Tibial nerve (tissue), 4 donors: ENCODE results near the gene IKBKE. TPM values are rescaled to one million over a fixed set of nuclear protein-coding genes. Genes with fewer than 3 reads are reported as not detected.

Source experiments
- DNase-seq, 2 donors: peaks; one replicate each; pipeline ENCODE4 v3.0.0-alpha.2; 2019; ENCODE audit warnings: low spot score in 2 of 2
- H3K27ac ChIP-seq, 4 donors: fragments of 200-600 bp; sonication (generic) in 3 of 4; one replicate each; pipeline ENCODE4 v1.5.1; 2017 to 2019; ENCODE audit warnings: mild to moderate bottlenecking in 1 of 4
- H3K27me3 ChIP-seq, 2 donors: fragments of 200-600 bp; sonication (generic) in 1 of 2; one replicate each; pipeline versions ENCODE4 v1.5.1 to v1.6.0; 2017 to 2019
- H3K36me3 ChIP-seq, 3 donors: fragments of 200-600 bp; sonication (generic); one replicate each; pipeline ENCODE4 v1.5.1; 2018 to 2019
- H3K4me1 ChIP-seq, 4 donors: fragments of 200-600 bp; sonication (generic) in 3 of 4; one replicate each; pipeline ENCODE4 v1.5.1; 2017 to 2019
- H3K4me3 ChIP-seq, 4 donors: fragments of 200-600 bp; sonication (generic) in 3 of 4; one replicate each; pipeline ENCODE4 v1.5.1; 2017 to 2019; ENCODE audit warnings: mild to moderate bottlenecking in 1 of 4, moderate library complexity in 1 of 4
- H3K9me3 ChIP-seq, 4 donors: fragments of 200-600 bp; sonication (generic) in 3 of 4; one replicate each; pipeline ENCODE4 v1.5.1; 2017 to 2019
- EP300 ChIP-seq, 2 donors: sonication (generic); formaldehyde crosslinking; IDR thresholded peaks; one replicate each; pipeline ENCODE4 v1.6.1; 2017; ENCODE audit warnings: antibody characterized with exemption in 2 of 2, mild to moderate bottlenecking in 1 of 2
- POLR2A ChIP-seq, 2 donors: fragments of 450-650 bp; IDR thresholded peaks; one replicate each; pipeline ENCODE4 v1.6.1; 2017; ENCODE audit warnings: antibody characterized with exemption in 2 of 2, mild to moderate bottlenecking in 2 of 2, moderate library complexity in 2 of 2
- WGBS, 2 donors: methylation state at CpG; one replicate each; pipeline ENCODE4 v1.1.5; 2018; 5-methylcytosine and 5-hydroxymethylcytosine counted together
- total RNA-seq, 4 donors: library from RNA; depleted of rRNA; stranded (reverse); fragments of >200 nt; gene quantifications; one replicate each; pipeline ENCODE4 v1.1.0, GENCODE V29; 2016
- TF ChIP-seq, protein P1 (sequence below), 5 experiments: fragments of 200-600 bp in 3 of 5; fragments of 450-650 bp in 2 of 5; sonication (generic) in 3 of 5; IDR thresholded peaks; one replicate each; pipeline ENCODE4 v1.5.1; 2016 to 2019; ENCODE audit warnings: antibody characterized with exemption in 5 of 5, mild to moderate bottlenecking in 3 of 5, moderate library complexity in 2 of 5

Gene IKBKE
- total RNA-seq, 4 donors from 2014 or later: 1.5 to 18.0 (median 3.7) TPM

DNA sequence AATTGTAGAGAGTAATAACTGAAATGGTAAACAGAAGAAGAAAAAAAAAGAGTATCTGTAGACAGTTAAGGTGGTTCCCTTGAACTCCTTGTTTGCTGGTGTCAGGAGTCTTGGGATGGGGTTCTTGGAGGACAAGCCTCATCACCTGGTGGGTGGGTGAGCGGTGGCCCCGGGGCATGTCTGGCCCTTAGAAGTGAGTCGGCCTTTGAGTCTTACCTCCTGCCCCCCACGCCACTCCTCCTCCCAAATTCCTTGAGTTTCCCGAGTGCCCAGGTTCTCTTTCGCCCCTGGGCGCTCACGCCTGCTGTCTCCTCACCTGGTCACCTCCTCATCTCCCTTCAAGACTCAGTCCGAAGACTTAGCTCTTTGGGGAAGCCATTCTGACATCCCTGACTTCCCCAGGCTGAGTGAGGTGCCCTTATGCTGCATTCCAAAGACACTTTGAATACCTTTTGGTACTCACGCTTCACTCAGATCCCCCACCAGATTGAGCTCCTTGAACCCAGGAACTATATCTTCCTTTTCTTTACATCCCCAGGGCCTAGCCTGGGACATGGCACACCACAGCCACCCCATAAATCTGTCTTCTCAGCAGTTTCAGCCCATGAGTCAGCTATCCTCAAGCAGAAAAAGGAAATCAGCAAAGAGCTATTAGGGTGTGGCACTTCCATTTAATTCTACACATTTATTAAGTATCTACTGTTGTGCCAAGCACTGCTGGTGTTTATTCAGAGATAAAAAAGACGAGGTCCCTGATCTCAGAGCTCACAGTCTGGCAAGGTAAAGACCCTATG lies 13.5 kb upstream of the IKBKE start:
- no peak overlapping the region for H3K4me3 ChIP-seq
- no peaks in the 10 kb centered on the region for H3K9me3 ChIP-seq
- WGBS, 2 donors: 92 to 93% methylated on average over 11 of the region's 11 CpGs
- peaks cover 0 to 40% (median 11%) of the 10 kb centered on the region in 4 donors for H3K4me1 ChIP-seq
- no peaks in the 10 kb centered on the region for H3K27me3 ChIP-seq
- TF ChIP-seq, protein P1, sequence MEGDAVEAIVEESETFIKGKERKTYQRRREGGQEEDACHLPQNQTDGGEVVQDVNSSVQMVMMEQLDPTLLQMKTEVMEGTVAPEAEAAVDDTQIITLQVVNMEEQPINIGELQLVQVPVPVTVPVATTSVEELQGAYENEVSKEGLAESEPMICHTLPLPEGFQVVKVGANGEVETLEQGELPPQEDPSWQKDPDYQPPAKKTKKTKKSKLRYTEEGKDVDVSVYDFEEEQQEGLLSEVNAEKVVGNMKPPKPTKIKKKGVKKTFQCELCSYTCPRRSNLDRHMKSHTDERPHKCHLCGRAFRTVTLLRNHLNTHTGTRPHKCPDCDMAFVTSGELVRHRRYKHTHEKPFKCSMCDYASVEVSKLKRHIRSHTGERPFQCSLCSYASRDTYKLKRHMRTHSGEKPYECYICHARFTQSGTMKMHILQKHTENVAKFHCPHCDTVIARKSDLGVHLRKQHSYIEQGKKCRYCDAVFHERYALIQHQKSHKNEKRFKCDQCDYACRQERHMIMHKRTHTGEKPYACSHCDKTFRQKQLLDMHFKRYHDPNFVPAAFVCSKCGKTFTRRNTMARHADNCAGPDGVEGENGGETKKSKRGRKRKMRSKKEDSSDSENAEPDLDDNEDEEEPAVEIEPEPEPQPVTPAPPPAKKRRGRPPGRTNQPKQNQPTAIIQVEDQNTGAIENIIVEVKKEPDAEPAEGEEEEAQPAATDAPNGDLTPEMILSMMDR (IDR thresholded peaks at IDR 0.05): no peak
- TF ChIP-seq EP300 (IDR thresholded peaks at IDR 0.05): peak in 1 of 2 donors; percentile 17
- TF ChIP-seq POLR2A (IDR thresholded peaks at IDR 0.05): no peak
- DNase-seq: no peak
- H3K36me3 ChIP-seq: peaks cover 0 to 82% (median 6%) of the 10 kb centered on the region in 3 donors
- peak overlapping the region in 2 of 4 donors; percentile 58 to 71 for H3K27ac ChIP-seq

DNA sequence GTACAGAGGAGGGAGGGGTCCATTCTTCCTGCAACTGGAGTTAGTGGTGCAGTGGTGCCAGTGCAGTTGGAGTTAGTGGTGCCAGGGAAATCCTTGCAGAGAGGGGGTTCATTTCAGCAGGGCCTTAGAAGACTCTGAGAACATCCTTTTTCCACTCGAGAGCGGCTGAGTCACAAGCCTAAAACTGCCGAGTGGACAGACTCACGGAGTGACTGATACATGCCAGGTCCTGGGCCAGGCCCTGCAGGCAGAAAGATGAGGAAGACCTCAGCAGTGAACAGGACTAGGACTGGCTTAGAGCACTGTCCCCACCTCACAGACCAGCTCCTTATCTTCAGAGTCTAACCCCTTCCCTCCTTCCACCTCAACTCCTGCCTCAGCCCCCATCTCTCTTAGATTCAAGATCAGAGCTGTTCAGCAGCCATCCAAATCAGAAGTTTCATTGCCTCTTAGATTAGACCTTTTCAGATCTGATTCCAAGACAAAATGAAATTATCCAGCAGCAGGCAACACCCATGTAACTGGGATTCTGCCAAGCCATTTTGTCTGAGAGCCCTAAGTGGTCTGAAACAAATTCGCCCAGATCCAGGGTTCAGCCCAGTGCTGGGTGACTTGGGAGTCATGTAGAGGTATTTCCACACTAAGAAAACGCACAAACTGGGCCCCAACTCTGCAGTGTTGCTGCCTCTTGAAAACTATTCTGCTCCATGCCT lies 12.7 kb upstream of the IKBKE start:
- Histone ChIP-seq H3K36me3 (peaks cover 0 to 74% (median 6%) of the 10 kb centered on the region in 3 donors), H3K4me3 (no peak overlapping the region), H3K4me1 (peaks cover 0 to 40% (median 11%) of the 10 kb centered on the region in 4 donors), H3K9me3 (no peaks in the 10 kb centered on the region), H3K27me3 (no peaks in the 10 kb centered on the region), H3K27ac (peak overlapping the region in 2 of 4 donors; percentile 58 to 71)
- no peak for DNase-seq
- 40 to 41% methylated on average over 6 of the region's 6 CpGs for WGBS, 2 donors
- TF ChIP-seq, protein P1 (IDR thresholded peaks at IDR 0.05): no peak
- no peak for TF ChIP-seq EP300 (IDR thresholded peaks at IDR 0.05)
- TF ChIP-seq POLR2A (IDR thresholded peaks at IDR 0.05): no peak

DNA sequence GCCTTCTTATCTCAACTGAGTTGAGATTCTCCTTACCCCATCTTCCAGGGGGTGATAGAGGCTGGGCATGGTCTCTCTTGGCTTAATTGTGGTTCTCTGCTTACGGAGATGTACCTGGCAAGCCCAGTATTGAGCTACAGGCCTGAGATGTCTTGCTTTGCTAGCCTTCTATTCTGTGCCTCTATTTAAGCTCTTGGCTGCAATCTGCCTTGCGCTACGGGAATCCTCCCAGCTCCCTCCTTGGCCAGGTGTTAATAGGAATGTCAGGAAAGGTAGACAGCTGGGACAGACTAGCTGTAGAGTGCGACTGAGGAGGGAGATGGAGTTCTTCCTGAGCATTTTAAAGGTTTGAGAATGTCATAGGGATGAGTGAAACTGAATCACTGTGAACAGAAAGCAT lies 10.6 kb upstream of the IKBKE start:
- no peak for DNase-seq
- Histone ChIP-seq H3K36me3 (peaks cover 0 to 66% (median under 1%) of the 10 kb centered on the region in 3 donors), H3K27me3 (no peaks in the 10 kb centered on the region), H3K4me3 (no peak overlapping the region), H3K4me1 (peaks cover 0 to 46% (median 11%) of the 10 kb centered on the region in 4 donors), H3K9me3 (no peaks in the 10 kb centered on the region), H3K27ac (peak overlapping the region in 1 of 4 donors; percentile 67)
- 97% methylated on average over 4 of the region's 4 CpGs for WGBS, 2 donors
- TF ChIP-seq EP300 (IDR thresholded peaks at IDR 0.05) (no peak), POLR2A (IDR thresholded peaks at IDR 0.05) (no peak)
- TF ChIP-seq, protein P1 (IDR thresholded peaks at IDR 0.05): no peak

DNA sequence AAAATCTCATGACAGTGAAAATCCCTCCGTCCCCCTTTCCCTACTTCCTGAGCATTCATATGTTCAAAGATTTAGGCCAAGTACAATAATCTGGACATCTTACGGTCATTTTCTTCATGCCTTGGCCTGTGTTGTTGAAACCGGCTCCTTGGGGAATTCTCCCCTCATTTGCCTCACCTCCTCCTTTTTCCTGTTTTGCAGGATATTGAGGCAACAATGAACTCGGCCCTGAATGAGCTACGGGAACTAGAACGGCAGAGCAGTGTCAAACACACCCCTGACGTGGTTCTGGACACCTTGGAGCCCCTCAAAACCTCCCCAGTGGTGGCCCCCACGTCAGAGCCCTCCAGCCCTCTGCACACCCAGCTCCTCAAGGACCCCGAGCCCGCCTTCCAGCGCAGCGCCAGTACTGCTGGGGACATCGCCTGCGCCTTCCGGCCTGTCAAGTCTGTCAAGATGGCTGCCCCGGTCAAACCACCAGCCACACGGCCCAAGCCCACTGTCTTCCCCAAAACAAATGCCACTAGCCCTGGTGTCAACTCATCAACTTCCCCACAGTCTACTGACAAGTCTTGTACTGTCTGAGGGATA lies 9.3 kb upstream of the IKBKE start:
- Histone ChIP-seq H3K27ac (peak overlapping the region in 2 of 4 donors; percentile 30 to 67), H3K27me3 (no peaks in the 10 kb centered on the region), H3K36me3 (peaks cover 0 to 54% (median 0%) of the 10 kb centered on the region in 3 donors), H3K4me3 (no peak overlapping the region), H3K4me1 (peaks cover 0 to 40% (median 8%) of the 10 kb centered on the region in 4 donors), H3K9me3 (no peaks in the 10 kb centered on the region)
- peak in 1 of 2 donors; percentile 41 for TF ChIP-seq EP300 (IDR thresholded peaks at IDR 0.05)
- TF ChIP-seq POLR2A (IDR thresholded peaks at IDR 0.05): no peak
- DNase-seq: peak in 1 of 2 donors; percentile 31
- WGBS, 2 donors: 69 to 74% methylated on average over 17 of the region's 17 CpGs

DNA sequence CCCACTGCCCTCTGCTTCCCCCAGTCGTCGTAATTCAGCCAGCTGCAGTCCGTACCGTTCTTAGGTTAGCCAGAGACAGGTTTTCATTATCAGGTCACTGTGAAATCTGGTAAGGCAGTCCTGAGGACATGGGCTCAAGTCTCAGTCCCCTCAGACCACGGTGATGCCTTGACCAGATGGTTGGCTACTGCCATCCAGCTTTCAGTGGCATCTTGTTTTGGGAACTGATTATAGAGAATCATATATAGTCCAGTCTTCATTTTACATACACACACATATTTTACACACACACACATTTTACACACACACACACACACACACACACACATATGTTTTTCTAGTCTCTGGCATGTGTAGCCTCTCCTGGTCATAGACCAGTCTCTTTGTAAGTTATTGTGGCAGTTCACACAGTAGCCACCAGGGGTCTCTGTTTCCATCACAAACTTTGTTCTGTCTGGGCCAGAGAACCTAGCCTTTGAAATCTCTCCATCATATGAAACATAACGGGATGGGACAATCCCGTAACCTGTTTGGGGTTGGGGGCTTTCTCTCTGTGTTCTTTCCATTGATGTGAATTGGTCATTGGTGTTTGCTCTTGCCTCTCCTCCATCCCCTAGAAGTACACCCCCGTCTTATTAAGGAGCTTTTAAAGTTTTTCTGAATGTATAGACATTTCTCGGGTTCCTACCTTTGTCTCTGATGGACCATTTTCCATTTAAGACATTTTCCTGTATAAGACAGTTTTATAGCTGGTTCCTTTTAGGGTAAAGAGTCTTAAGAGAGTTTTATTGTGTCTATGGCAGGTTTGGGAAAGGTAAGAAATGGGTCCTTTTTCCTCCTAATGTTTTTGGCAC lies 8.4 kb upstream of the IKBKE start:
- peak overlapping the region in 2 of 4 donors; percentile 30 to 67 for H3K27ac ChIP-seq
- TF ChIP-seq, protein P1 (IDR thresholded peaks at IDR 0.05): peak; percentile 80 to 88 (median 84)
- no peak for TF ChIP-seq POLR2A (IDR thresholded peaks at IDR 0.05)
- H3K27me3 ChIP-seq: no peaks in the 10 kb centered on the region
- peaks cover 0 to 31% (median 6%) of the 10 kb centered on the region in 4 donors for H3K4me1 ChIP-seq
- no peak overlapping the region for H3K4me3 ChIP-seq
- peaks cover 0 to 52% (median 0%) of the 10 kb centered on the region in 3 donors for H3K36me3 ChIP-seq
- 66 to 70% methylated on average over 9 of the region's 9 CpGs for WGBS, 2 donors
- no peaks in the 10 kb centered on the region for H3K9me3 ChIP-seq
- peak; percentile 76 to 94 for DNase-seq
